ENCODE data around the gene BCL3.
A peak's percentile ranks its signal among the peaks of the same experiment; 100 is the strongest.
"Not testable (repeated sequence)": the region's sequence is repeated elsewhere in the genome, so short reads cannot be mapped to it uniquely, and the experiment has no call there.

BCL3 gene

DNA sequence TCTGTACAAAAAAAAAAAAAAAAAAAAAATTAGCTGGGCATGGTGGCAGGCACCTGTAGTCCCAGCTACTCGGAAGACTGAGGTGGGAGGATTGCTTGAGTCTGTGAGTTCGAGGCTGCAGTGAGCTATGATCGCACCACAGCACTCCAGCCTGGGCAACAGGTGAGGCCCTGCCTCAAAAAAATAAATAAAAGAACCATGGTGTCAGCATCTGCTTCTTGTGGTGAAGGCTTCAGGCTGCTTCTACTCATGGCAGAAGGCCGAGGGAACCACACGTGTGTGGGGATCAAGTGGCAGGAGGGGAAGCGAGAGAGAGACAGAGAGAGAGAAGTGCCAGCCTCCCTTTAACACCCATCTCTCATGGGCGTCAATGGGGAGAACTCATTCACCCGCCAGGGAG lies 13.5 kb downstream of the BCL3 start:
- no peak for DNase-seq

- DNase-seq: no peak
These were observed 16.8 kb downstream of the BCL3 start for GRCh38 chr19:44765033-44765948.

DNA sequence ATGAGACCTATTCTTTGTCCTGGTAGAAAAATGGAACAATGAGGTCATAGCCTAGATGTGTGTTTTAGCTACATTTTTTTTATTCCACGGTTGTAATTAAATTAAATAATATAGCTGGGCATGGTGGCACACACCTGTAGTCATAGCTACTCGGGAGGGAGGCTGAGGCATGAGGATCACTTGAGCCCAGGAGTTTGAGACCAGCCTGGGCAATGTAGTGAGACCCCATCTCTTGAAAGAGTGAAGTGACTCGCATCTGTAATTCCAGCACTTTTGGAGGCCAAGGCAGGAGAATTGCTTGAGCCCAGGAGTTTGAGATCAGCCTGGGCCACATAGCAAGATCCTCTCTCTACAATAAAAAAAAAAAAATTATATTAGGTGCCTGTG lies 17.4 kb downstream of the BCL3 start:
- DNase-seq: no peak

DNA sequence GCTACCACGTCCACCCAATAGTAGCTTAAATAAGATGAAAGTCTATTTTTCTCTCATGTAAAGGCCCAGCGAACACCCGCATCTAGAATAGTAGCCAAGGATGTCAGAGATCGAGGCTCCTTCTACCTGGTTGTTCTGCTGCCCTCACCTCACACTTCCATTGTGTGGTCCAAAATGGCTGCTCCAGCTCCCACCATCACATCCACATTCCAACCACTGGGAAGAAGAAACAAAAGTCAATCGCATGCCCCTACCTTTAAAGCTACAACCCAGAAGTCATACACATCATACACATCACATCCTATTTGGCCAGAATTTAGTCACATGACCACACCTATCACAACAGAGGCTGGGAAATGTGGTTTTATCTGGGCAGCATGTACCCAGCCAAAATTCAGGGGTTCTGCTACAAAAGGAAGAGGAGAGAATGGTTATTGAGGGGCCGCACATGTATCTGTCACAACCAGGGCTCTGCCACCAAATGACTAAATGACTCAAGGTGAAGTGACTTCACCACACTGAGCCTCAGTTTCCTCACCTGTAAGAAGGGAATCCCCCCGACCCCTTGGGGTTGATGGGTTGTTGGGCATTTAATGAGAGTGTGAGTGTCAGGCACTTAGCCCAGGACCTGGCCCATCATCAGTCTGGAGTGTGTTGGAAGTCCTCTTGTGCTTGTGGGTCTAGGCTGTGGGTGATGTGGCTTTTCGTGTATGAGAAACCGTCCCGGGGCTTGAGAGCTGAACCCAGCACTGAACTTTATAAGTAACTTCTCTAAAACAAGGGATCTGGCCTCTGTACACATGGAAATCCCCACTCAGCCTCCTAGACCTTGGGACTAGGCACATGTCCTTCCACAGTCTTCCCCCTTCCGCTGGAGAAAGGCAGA lies 19.0 kb downstream of the BCL3 start:
- DNase-seq: no peak

DNA sequence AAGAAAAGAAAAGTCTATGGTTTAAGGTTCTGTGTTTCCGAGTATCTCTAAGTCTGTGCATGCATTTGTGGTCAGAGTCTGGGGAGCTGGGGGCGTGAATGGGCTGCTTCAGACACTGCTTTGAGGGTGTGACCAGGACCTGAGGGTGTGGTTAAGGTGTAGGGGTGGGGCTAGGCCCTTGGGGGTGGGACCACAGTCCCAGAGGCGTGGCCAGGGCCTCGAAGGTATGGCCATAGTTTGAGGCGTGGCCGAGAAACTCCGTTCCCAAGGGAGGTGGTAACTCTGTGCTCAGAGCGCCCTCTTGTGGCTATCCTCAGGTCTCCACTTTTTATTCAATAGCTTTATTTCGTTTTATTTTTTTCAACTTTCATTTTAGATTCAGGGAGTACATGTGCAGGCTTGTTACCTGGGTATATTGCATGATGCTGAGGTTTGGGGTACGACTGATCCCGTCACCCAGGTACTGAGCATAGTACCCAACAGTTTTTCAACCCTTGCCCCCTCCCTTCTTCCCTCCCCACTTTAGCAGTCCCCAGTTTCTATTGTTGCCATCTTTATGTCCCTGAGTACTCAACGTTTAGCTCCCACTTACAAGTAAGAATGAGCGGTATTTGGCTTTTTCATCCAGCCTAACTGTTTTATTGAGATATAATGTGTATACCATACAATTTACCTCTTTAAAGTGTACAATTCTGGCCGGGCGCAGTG lies 22.2 kb downstream of the BCL3 start:
- DNase-seq: peak; percentile 83

DNA sequence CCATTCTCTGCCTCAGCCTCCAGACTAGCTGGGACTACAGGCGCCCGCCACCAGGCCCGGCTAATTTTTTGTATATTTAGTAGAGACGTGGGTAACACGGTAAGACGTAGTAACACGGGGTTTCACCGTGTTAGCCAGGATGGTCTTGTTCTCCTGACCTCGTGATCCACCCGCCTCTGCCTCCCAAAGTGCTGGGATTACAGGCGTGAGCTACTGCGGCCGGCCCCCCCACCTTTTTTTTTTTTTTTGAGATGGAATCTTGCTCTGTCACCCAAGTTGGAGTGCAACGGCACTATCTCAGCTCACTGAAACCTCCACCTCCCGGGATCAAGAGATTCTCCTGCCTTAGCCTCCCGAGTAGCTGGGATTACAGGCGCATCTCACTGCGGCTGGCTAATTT lies 23.6 kb downstream of the BCL3 start:
- DNase-seq: not testable (repeated sequence)

DNA sequence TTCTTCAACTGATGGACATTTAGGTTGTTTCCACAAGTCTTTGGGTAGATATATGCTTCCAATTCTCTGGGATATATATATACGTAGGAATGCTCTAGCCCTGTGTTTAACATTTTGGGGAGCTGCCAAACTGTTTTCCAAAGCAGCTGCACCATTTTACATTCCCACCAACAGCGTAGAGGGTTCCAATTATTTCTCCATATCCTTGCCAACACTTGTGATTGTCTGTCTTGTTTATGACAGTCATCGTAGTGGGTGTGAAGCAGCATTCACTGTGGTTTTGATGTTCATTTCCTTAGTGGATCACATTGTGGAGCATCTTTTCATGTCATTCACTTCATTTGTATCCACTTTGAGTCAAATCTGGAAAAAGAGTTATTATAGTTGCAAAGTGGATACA lies 24.5 kb downstream of the BCL3 start:
- no peak for DNase-seq

DNA sequence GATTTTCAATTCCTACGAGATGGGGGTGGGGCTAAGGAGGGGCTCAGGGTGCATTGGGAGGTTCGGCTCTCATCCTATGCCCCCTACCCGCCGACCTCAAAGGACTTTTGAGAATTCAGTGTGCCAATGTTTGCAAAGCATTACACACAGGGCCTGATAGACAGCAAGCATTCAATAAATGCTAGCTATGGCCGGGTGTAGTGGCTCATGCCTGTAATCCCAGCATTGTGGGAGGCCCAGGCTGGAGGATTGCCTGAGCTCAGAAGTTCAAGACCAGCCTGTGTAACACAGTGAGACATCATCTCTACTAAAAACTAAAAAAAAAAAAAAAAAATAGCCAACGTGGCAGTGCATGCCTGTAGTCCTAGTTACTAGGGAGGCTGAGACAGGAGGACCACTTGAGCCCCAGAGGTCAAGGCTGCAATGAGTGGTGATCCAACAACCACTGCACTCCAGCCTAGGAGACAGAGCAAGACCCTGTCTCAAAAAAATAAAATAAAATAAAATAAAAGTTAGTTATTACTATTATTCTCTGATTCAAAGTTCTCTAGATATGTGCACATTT lies 27.2 kb downstream of the BCL3 start:
- DNase-seq: no peak

DNA sequence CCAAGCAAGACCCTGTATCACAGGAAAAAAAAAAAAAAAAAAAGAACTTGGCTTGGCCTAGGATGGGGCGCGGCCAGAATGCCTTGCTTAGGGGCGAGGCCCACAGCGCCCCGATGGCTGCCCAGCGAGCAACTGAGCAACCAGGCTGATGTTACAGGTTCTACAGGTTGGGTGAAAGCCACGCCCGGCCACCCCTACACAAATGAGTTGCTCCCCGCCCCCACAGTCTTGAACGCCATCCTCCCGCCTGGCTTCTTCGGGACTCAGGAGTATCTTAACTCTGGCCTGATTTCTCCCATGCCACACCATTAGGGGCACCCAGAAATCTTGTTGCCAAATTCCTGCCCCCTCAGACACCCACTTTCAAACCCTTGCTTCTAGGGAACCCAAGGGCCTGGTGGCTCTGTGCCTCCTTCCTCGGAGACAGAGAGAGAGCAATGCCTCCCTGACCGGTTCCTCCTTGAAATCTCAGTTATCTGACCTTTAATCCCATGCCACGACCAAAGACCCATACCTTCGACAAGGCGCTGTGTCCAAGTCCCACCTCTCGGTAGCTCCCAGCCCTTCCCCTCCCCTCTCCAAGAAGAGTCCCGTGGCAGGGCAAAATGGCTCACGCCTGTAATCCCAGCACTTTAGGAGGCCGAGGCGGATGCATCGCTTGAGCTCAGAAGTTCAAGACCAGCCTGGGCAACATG lies 28.0 kb downstream of the BCL3 start:
- DNase-seq: no peak

- no peak for DNase-seq
These were observed 29.3 kb downstream of the BCL3 start, which contains the start of gene CBLC for GRCh38 chr19:44777715-44778347. TSS of gene CBLC (plus strand) at chr19:44777890. CDS start at chr19:44777932, 42 bp downstream.

GRCh38 chr19:44779150-44779549 lies 30.6 kb downstream of the BCL3 start:
- DNase-seq: no peak

DNA sequence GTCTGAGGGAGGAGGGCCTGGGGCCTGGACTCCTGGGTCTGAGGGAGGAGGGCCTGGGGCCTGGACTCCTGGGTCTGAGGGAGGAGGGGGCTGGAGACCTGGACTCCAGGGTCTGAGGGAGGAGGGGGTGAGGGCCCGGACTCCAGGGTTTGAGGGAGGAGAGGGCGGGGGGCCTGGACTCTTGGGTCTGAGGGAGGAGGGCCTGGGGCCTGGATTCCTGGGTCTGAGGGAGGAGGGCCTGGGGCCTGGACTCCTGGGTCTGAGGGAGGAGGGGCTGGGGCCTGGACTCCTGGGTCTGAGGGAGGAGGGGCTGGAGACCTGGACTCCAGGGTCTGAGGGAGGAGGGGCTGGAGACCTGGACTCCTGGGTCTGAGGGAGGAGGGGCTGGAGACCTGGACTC lies 33.2 kb downstream of the BCL3 start:
- not testable (repeated sequence) for DNase-seq

GRCh38 chr19:44782729-44783128 lies 34.2 kb downstream of the BCL3 start:
- no peak for DNase-seq

DNA sequence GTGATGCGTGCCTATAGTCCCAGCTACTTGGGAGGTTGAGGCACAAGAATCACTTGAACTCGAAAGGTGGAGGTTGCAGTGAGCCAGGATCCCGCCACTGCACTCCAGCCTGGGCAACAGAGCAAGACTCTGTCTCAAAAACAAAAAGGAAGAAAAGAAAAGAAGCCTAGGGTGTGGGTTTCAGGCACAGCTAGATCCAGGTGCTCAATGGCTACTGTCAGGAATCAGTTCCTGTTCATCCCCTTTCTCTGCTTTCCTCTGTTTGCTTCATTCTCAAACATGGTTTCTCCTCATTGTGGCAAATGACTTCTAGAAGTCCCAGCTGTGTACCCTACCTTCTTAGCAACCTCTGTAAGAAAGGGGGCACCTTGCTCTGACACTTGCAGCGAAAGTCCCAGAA lies 35.0 kb downstream of the BCL3 start:
- DNase-seq: no peak

GRCh38 chr19:44785271-44785670 lies 36.8 kb downstream of the BCL3 start:
- DNase-seq: no peak

GRCh38 chr19:44785993-44786392 lies 37.5 kb downstream of the BCL3 start:
- DNase-seq: no peak

GRCh38 chr19:44788971-44789370 lies 40.5 kb downstream of the BCL3 start:
- no peak for DNase-seq

DNA sequence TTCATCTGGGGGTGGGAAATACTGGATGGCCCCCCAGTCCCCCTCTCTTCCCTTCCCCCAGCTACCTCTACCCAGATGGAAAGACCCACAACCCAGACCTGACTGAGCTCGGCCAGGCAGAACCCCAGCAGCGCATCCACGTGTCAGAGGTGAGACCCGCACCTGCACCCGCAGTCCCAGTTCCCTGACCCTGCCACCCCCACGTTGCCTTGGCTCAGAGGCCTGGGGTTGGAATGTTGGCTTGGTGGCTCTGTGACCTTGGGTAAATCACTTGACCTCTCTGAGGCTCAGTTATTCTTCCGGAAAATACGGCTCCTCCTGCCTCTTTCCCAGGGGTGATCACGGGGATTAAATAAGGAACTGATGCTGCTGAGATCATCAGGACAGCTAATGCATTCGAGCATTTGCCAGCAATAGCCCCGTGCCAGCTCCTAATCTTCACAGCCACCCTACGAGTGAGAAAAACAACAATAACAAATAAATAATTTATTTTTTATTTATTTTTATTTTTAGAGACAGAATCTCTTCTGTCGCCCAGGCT lies 41.5 kb downstream of the BCL3 start:
- DNase-seq: no peak

GRCh38 chr19:44792281-44792680 lies 43.8 kb downstream of the BCL3 start:
- DNase-seq: peak; percentile 75

DNA sequence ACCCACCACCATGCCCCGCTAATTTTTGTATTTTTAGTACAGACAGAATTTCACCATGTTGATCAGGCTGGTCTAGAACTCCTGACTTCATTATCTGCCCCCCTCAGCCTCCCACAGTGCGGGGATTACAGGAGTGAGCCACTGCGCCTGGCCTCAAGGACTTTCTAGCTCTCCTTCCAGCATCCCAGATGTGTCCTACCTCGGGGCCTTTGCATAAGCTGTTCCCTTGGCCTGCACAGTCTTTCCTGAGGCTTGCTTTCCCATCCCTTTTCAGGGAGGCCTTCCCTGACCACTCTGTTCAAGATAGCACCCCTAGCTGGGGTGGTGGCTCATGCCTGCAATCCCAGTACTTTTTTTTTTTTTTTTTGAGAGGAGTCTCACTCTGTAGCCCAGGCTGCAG lies 46.1 kb downstream of the BCL3 start:
- no peak for DNase-seq

GRCh38 chr19:44795398-44795987 lies 47.0 kb downstream of the BCL3 start:
- DNase-seq: no peak

Data from NCI-H345 (cell line).